ENCODE measurements around the gene GINS3. TPM values are rescaled to one million over a fixed set of nuclear protein-coding genes. Genes with fewer than 3 reads are reported as not detected.
"Not testable (repeated sequence)": the region's sequence is repeated elsewhere in the genome, so short reads cannot be mapped to it uniquely, and the experiment has no call there.

Gene GINS3
- total RNA-seq, 2 donors from 2014 or later = 11.8 to 21.6 TPM

DNA sequence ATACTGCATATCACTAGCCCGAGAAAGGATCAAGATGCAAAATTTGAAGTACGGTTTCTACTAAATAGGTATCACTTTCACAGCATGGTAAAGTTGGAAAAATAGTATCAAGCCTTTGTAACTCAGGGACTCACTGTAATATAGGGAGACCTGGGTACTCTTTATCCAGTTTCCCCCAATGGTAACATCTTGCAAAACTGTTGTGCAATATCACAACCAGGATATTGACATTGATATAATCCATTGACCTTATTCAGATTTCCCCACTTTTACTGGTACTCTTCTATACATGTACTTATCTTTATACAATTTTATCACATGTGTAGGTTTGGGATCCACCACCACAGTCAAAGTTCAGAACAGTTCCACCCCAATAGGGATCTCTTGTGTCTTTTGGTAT, 20.4 kb upstream of the GINS3 start:
- no peaks in the 10 kb centered on the region for H3K4me1 Mint-ChIP-seq (ENCODE audit: low read depth in 2 of 2)
- no peak overlapping the region for H3K4me3 Mint-ChIP-seq
- no peak for DNase-seq (ENCODE audit: low spot score)
- peaks cover 23 to 27% of the 10 kb centered on the region in 2 donors for H3K27me3 Mint-ChIP-seq
- H3K27ac Mint-ChIP-seq = no peak overlapping the region
- H3K9me3 Mint-ChIP-seq = no peaks in the 10 kb centered on the region
- no peaks in the 10 kb centered on the region for H3K36me3 Mint-ChIP-seq
- ATAC-seq = no peak

DNA sequence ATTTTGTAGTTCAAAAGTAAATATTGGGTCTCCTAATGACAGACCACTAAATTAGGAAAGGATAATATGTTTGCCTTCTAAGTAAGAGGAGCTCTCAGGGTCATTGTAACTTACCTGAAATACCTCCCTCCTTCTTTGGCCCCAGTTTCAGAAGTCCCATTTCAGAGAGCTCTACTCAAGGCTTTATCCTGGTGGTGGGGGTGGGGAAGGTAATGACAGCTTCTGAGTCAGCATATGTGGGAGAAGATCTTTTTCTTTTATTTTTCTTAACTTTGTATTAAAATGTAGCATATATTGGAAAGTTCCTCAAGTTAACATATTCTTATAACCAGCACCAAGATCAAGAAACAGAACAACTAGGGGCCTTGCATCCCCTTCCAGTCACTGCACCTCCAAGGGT, 16.9 kb upstream of the GINS3 start:
- no peaks in the 10 kb centered on the region for H3K4me1 Mint-ChIP-seq (ENCODE audit: low read depth in 2 of 2)
- DNase-seq (ENCODE audit: low spot score) (no peak), ATAC-seq (no peak)
- H3K4me3 Mint-ChIP-seq = no peak overlapping the region
- H3K36me3 Mint-ChIP-seq = no peaks in the 10 kb centered on the region
- no peaks in the 10 kb centered on the region for H3K9me3 Mint-ChIP-seq
- H3K27me3 Mint-ChIP-seq = peaks cover 23 to 39% of the 10 kb centered on the region in 2 donors
- H3K27ac Mint-ChIP-seq = no peak overlapping the region

DNA sequence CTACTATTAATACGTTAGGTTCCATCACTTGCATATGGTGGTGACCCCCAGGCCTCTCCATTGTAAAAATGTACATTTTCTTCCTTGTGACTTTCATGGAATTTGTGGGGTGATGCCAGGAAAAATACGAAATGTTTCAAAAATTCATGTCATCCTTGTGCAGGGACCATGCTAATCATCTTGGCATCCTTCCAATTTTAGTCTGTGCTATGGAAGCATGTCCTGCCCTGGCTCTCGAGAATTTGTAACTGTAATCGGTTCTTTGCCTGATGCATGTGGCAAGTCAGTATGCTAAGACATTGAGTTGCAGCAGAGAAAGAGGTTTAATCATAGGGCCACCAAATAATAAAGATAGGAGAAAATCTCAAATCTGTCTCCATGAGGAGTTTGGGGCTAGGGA, 14.3 kb upstream of the GINS3 start:
- no peaks in the 10 kb centered on the region for H3K9me3 Mint-ChIP-seq
- ATAC-seq (no peak), DNase-seq (ENCODE audit: low spot score) (no peak)
- H3K27me3 Mint-ChIP-seq = peaks cover 27% of the 10 kb centered on the region in 2 donors
- no peak overlapping the region for H3K27ac Mint-ChIP-seq
- H3K4me3 Mint-ChIP-seq = no peak overlapping the region
- H3K4me1 Mint-ChIP-seq (ENCODE audit: low read depth in 2 of 2) = no peaks in the 10 kb centered on the region
- H3K36me3 Mint-ChIP-seq = no peaks in the 10 kb centered on the region

DNA sequence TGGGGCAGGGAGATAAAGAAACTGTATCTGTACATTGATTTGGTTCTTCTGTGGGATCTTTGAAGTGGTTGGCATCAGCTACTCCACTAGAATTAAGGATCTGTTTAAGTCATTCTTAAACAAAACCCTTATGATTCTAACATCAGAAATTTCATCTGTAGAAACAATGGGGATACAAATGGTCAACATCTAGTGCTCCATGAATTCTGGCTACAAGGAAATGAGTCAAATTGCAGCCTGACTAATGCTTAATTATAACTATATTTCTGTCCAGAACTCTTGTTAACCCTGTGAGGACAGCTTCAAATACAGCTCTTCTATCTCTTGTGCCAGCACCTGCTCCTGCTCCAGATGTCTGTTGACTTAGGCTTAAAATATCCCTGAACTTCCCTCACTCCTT, 13.9 kb upstream of the GINS3 start:
- DNase-seq (ENCODE audit: low spot score) (no peak), ATAC-seq (no peak)
- Mint-ChIP-seq H3K4me3 (no peak overlapping the region), H3K4me1 (ENCODE audit: low read depth in 2 of 2) (no peaks in the 10 kb centered on the region), H3K9me3 (no peaks in the 10 kb centered on the region), H3K27ac (no peak overlapping the region), H3K27me3 (peaks cover 22 to 24% of the 10 kb centered on the region in 2 donors), H3K36me3 (no peaks in the 10 kb centered on the region)

DNA sequence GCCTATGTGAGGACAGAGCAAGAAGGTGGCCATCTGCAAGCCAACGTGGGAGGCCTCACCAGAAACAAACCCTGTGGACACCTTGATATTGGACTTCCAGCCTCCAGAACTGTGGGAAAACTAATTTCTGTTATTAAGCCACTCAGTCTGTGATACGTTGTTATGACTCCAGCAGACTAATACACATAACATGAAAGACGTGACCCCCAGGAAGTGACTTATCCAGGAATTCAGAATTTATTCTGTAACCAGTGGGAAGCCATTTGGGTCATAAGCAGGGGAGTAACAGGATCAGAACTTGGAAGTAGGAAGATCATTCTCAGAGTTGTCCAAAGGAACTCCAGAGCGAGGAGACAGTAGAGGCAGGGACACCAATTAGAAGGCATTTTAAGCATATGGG, 12.5 kb upstream of the GINS3 start:
- ATAC-seq (no peak), DNase-seq (ENCODE audit: low spot score) (no peak)
- Mint-ChIP-seq H3K9me3 (no peaks in the 10 kb centered on the region), H3K4me1 (ENCODE audit: low read depth in 2 of 2) (no peaks in the 10 kb centered on the region), H3K36me3 (no peaks in the 10 kb centered on the region), H3K27ac (no peak overlapping the region), H3K4me3 (no peak overlapping the region), H3K27me3 (peaks cover 27 to 31% of the 10 kb centered on the region in 2 donors)

DNA sequence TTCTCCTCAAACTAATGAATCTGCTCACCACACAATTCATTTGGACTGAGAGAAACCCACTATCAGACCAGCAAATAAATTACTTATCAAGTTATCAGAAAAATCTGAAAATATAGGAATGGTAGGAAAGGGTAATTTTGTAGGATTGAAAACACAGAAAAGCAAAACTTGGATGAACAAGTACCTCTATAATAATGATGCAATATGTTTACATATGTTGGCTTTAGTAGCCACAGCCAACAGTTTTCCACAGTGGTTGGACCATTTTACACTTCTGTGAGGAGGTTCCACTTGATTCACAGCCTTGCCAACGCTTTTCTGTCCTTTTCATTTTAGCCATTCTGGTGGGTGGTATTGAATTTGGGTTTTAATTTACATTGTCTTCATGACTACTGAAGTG, 10.6 kb upstream of the GINS3 start:
- Mint-ChIP-seq H3K27me3 (peaks cover 26 to 33% of the 10 kb centered on the region in 2 donors), H3K9me3 (no peaks in the 10 kb centered on the region), H3K36me3 (no peaks in the 10 kb centered on the region), H3K4me3 (no peak overlapping the region), H3K27ac (no peak overlapping the region), H3K4me1 (ENCODE audit: low read depth in 2 of 2) (no peaks in the 10 kb centered on the region)
- ATAC-seq (no peak), DNase-seq (ENCODE audit: low spot score) (no peak)

DNA sequence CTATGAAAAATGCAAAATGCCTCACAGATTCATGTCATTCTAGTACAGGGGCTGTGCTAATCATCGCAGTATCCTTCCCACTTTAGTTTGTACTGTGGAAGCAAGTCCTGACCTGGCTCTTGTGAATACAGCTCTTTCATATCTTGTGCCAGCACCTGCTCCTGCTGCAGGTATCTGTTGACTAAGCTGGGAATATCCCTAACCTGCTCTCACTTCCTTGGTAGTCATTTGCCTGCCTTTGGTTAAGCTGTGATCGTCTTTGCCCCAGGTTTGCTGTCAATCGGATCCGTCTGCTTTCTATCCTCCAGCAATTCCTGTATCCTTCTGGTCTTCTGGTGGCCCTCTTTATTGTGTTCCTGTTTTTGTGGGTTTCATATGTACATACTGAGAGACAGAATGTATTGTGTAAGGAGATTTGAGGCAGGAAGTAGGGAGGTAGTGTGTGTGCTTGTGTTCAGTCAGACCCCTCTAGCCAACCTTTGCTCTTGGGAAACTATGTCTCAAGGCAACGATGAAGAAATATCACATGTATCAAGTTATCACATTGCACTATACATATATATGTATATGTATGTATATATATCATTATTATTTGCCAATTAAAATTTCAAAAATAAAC, 7.7 kb upstream of the GINS3 start:
- Mint-ChIP-seq H3K27ac (no peak overlapping the region), H3K36me3 (no peaks in the 10 kb centered on the region), H3K27me3 (peaks cover 25 to 28% of the 10 kb centered on the region in 2 donors), H3K4me1 (ENCODE audit: low read depth in 2 of 2) (no peaks in the 10 kb centered on the region), H3K9me3 (no peaks in the 10 kb centered on the region), H3K4me3 (no peak overlapping the region)
- ATAC-seq = no peak
- DNase-seq (ENCODE audit: low spot score) = no peak

DNA sequence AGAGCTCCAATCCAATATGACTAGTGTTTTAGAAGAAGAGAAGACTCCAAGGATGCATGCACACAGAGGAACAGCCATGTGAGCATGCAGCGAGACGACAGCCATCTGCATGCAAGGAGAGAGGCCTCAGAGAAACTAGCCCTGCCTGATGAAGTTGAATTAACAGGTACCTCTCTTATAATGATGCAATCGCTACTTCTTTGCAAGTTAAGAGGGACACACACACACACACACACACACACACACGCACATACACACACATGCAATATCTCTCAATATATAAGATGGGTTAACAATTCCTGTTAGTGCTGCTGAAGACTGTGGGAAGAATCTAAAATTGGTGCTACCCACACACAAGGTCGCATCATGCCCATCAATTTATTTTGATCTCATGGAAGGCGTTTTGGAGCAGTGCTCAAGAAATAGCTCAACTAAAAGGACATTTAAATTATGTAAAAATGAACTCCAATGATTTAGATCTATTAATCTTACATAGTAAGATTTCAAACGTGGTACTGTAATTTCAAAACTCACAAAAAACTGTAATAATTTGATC, 7.0 kb upstream of the GINS3 start:
- ATAC-seq = no peak
- H3K4me1 Mint-ChIP-seq (ENCODE audit: low read depth in 2 of 2) = no peaks in the 10 kb centered on the region
- no peak for DNase-seq (ENCODE audit: low spot score)
- H3K4me3 Mint-ChIP-seq = no peak overlapping the region
- H3K27me3 Mint-ChIP-seq = peaks cover 22 to 25% of the 10 kb centered on the region in 2 donors
- no peak overlapping the region for H3K27ac Mint-ChIP-seq
- H3K9me3 Mint-ChIP-seq = no peaks in the 10 kb centered on the region
- no peaks in the 10 kb centered on the region for H3K36me3 Mint-ChIP-seq

DNA sequence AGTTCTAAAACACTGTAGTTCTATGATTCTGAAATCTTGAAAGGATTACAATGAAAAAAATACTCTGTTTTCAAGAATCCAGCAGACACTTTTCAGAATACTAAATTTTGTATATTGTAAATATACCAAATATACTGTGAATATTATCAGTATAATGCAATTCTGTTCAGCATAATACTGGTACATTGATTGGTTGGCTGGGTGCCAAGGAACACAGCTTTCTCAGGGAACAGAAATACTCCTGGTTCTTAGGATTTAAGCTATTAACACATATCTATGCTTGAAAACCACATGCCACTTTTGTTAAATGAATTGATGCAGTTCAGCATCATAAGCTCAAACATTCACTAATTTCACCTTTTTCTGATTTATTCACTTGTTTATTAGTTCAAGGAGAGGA, 2.5 kb upstream of the GINS3 start:
- H3K36me3 Mint-ChIP-seq = peaks cover 6% of the 10 kb centered on the region
- no peaks in the 10 kb centered on the region for H3K9me3 Mint-ChIP-seq
- no peak overlapping the region for H3K4me3 Mint-ChIP-seq
- ATAC-seq (no peak), DNase-seq (ENCODE audit: low spot score) (no peak)
- H3K27me3 Mint-ChIP-seq = peaks cover 11 to 14% of the 10 kb centered on the region in 2 donors
- H3K27ac Mint-ChIP-seq = no peak overlapping the region
- H3K4me1 Mint-ChIP-seq (ENCODE audit: low read depth in 2 of 2) = peaks cover 20 to 21% of the 10 kb centered on the region in 2 donors

DNA sequence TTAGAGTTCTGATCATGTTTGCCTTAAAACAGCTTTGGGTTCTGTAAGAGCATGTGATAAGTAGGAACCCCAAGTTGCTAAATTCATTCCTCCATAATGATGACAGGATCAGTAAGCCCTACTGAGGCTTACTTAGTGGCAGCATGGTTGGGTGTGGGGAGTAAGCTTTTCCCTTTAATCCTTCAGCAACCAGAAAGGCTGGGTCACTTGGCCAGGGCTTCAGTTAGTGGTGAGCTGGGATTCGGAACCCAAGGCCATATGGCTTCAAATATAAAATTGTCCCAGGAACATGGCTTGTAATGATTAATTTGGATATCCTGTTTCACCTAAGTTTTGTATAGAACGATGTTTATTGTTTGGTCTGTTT, 850 bp downstream of the GINS3 start:
- Mint-ChIP-seq H3K9me3 (no peaks in the 10 kb centered on the region), H3K4me1 (ENCODE audit: low read depth in 2 of 2) (peaks cover 21 to 23% of the 10 kb centered on the region in 2 donors), H3K4me3 (peak overlapping the region; percentile 97), H3K27me3 (peaks cover 8 to 11% of the 10 kb centered on the region in 2 donors), H3K27ac (peak overlapping the region; percentile 91 to 98), H3K36me3 (peaks cover 6% of the 10 kb centered on the region)
- ATAC-seq (peak in 1 of 2 donors; percentile 2), DNase-seq (ENCODE audit: low spot score) (no peak)

DNA sequence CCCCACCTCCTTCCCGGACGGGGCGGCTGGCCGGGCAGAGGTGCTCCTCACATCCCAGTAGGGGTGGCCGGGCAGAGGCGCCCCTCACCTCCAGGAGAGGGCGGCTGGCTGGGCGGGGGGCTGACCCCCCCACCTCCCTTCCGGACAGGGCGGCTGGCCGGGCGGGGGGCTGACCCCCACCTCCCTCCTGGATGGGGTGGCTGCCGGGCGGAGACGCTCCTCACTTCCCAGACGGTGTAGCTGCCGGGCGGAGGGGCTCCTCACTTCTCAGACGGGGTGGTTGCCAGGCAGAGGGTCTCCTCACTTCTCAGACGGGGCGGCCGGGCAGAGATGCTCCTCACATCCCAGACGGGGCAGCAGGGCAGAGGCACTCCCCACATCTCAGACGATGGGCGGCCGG, 4.6 kb downstream of the GINS3 start:
- not testable (repeated sequence) for H3K9me3 Mint-ChIP-seq; H3K27me3 Mint-ChIP-seq; H3K4me3 Mint-ChIP-seq; DNase-seq (ENCODE audit: low spot score); H3K27ac Mint-ChIP-seq; H3K36me3 Mint-ChIP-seq; ATAC-seq
- H3K4me1 Mint-ChIP-seq (ENCODE audit: low read depth in 2 of 2) = peaks cover 18 to 20% of the 10 kb centered on the region in 2 donors

DNA sequence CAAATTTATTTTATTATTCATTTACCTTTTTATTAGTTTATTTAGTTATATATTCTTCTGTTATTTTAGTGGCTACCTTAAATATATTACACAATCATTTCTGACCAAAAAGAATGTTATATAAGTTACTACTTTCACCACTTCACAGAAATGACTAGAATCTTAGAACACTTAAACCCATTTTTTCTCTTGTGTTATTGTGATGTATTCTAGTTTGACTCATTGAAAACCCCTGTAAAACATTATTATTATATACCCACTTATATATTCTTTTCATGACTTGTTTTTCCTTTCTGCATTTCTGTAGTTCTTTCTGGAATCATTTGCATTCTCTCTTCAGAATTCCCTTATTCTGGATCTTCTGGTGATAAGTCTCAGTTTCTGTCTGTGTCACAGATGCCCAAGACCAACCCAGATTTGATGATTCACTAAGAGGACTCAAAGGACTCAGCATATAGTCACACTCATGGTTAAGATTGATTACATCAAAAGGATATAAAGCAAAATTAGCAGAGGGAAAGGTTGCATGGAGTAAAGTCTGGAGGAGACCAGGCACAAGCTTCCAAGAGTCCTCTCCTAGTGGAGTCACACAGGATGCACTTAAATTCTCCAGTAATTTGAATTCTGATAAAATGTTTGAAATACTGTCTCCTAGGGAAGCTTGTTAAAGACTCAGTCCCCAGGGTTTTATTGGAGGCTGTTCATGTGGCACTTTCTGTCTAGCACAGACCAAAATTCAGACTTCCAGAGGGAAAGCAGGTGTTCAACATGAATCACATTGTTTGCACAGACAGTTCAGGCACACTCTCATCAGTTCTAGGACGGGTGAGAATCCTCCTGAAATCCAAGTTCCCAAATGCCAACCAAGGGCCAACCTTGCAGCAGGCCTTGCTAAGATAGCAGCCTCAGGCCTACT, 7.7 kb downstream of the GINS3 start:
- Mint-ChIP-seq H3K9me3 (no peaks in the 10 kb centered on the region), H3K27me3 (no peaks in the 10 kb centered on the region), H3K36me3 (no peaks in the 10 kb centered on the region), H3K4me1 (ENCODE audit: low read depth in 2 of 2) (peaks cover 0 to 6% of the 10 kb centered on the region in 2 donors), H3K4me3 (no peak overlapping the region), H3K27ac (no peak overlapping the region)
- DNase-seq (ENCODE audit: low spot score) (no peak), ATAC-seq (no peak)

DNA sequence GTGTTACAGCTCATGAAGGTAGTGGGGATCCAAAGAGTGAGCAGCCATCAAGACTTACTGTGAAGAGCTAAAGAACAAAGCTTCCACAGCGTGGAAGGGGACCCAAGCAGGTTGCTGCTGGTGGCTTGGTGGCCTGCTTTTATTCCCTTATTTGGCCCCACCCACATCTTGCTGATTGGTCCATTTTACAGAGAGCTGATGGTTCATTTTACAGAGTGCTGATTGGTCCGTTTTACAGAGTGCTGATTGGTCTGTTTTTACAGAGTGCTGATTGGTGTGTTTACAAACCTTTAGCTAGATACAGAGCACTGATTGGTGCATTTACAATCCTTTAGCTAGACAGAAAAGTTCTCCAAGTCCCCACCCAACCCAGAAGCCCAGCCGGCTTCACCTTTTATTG, 9.0 kb downstream of the GINS3 start:
- not testable (repeated sequence) for H3K36me3 Mint-ChIP-seq; H3K4me3 Mint-ChIP-seq; H3K27ac Mint-ChIP-seq; H3K4me1 Mint-ChIP-seq (ENCODE audit: low read depth in 2 of 2); DNase-seq (ENCODE audit: low spot score); H3K9me3 Mint-ChIP-seq; H3K27me3 Mint-ChIP-seq; ATAC-seq

DNA sequence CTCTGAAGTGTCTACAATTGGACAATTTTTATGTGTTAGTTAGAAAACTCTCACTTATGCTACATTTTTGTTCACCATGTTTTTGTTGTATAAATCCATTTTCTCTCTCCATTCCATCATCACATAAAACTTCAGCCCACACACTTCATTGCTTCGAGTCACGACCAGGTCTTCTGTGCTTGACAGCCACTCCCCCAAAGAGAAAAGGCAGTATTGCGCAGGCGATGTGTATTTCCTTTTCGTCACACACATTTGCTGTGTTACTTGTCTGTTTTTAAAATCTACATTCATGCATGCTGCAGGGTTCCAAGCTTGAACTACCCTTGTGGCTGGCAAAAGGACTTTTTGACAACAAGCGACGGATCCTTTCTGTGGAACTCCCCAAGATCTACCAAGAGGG, 10.5 kb downstream of the GINS3 start:
- Mint-ChIP-seq H3K4me3 (no peak overlapping the region), H3K27me3 (no peaks in the 10 kb centered on the region), H3K36me3 (no peaks in the 10 kb centered on the region), H3K27ac (no peak overlapping the region), H3K9me3 (no peaks in the 10 kb centered on the region), H3K4me1 (ENCODE audit: low read depth in 2 of 2) (peaks cover 0 to 4% of the 10 kb centered on the region in 2 donors)
- DNase-seq (ENCODE audit: low spot score) (no peak), ATAC-seq (no peak)
